ENCODE data around the gene MYB. TPM values are rescaled to one million over a fixed set of nuclear protein-coding genes. Genes with fewer than 3 reads are reported as not detected.
A peak's percentile ranks its signal among the peaks of the same experiment; 100 is the strongest.

MYB gene
- total RNA-seq, 1 experiment from 2014 or later = 6.1 TPM

DNA sequence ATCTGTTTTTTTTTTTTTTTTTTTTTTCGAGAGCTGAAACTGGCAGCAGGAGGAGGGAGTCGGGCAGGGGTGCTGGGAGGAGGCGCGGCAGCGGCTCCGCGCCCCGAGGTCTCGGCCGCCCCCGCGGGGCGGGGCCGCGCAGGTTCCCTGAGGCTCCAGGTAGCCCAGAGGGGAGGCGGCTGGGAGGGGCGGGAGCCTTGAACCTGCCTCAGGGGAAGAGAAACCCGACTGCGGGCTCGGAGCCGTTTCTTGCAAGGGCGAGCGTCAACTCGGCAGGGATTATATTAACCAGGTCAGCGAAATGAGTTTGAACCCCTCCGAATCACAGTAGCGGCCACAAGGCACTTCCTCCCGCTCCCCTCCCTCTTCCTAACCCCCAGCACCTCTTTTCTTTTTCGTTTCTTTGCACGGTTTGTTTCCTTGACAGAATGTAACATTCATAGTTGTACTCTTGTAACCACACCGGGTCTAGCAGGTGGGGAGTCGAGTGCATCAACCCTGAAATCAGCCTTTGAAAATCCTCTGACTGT, 2.0 kb downstream of the MYB start:
- TF ChIP-seq ZNF138 (CRISPR knock-in tag; conservative IDR thresholded peaks at IDR 0.05) (no peak), SP1 (CRISPR knock-in tag; conservative IDR thresholded peaks at IDR 0.05) (0 out of 2 replicates have a peak, but pooled peaks have one; percentile 6)
- DNase-seq (ENCODE audit: low spot score) (peak; percentile 68), ATAC-seq (peak; percentile 21)
- Mint-ChIP-seq H3K9me3 (no peaks in the 10 kb centered on the region), H3K4me1 (peaks cover 18% of the 10 kb centered on the region), H3K27me3 (ENCODE audit: low read depth) (peaks cover 42% of the 10 kb centered on the region), H3K27ac (no peak overlapping the region), H3K4me3 (peak overlapping the region; percentile 93), H3K36me3 (peaks cover 4% of the 10 kb centered on the region; the same call in 1 of the 2 replicates)
- ChIA-PET CTCF (interaction anchor here (0.6 to 4.0 kb wide), 16 partner anchors 21 to 1441 kb away, joined by 3 to 24 read pairs (median 4); partner anchors contain the start of gene HBS1L), POLR2A (interaction anchor here (0.9 to 1.2 kb wide), 2 partner anchors 88 to 128 kb away, joined by 4 to 6 read pairs; partner anchors contain the start of gene HBS1L)

DNA sequence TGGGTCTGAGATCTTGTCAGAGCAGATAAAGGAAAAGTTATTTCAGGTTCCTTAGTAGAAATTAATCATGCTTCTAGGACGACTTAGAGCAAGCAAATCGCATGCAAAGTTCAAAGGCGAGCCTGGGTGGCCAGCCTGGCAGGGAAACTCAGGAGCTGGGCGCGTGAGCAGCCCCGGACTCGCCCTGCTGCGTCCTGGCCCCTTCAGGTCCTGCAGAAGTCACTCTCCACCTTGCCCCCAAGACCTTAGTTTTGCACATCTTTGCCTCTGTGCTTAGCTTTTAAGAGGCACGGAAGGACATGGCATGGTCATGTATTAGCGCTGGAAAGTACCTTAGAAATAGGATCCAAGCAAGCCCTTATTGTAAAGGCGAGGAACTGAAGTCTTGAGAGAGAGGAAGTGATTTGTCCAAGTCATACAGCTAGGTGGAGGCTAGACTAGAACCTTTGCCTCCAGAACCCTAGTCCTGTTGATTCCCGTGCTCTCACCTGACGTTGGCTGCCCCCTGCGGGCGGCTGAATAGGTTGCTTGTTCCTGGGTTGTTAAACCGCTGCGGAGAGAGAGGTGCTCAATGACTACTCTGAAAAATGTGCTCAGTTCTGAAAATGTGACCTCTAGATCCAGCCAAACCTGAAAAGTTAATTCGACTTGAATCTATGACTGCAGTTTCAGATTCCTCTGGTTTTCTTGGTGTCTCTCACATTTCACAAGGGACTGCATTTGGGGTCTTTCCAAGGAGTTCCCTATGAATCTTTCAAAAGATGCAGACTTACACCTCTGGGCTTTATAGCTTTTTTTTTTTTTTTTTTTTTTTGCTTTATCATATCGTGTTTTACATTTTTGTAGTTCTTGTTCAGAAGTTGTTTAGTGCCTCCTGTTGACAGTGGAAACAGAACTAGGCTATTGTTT, 2.7 kb downstream of the MYB start:
- Mint-ChIP-seq H3K36me3 (peaks cover 4% of the 10 kb centered on the region; the same call in 1 of the 2 replicates), H3K9me3 (no peaks in the 10 kb centered on the region), H3K27ac (no peak overlapping the region), H3K27me3 (ENCODE audit: low read depth) (peaks cover 37% of the 10 kb centered on the region), H3K4me3 (peak overlapping the region; percentile 93), H3K4me1 (peaks cover 18% of the 10 kb centered on the region)
- POLR2A ChIA-PET = interaction anchor here (0.5 to 0.9 kb wide), 3 partner anchors 87 to 174 kb away, joined by 3 to 4 read pairs (median 4); no protein-coding TSS in a partner anchor
- CTCF ChIA-PET = interaction anchor here (0.6 to 4.0 kb wide), 14 partner anchors 21 to 1183 kb away, joined by 3 to 24 read pairs (median 3); partner anchors contain the start of gene HBS1L
- peak; percentile 38 for ATAC-seq
- DNase-seq (ENCODE audit: low spot score) = peak; percentile 79
- no peak for TF ChIP-seq TEAD1 (CRISPR knock-in tag; IDR thresholded peaks at IDR 0.05)
- TF ChIP-seq SOX15 (CRISPR knock-in tag; IDR thresholded peaks at IDR 0.05) = no peak
- TF ChIP-seq, protein P1, sequence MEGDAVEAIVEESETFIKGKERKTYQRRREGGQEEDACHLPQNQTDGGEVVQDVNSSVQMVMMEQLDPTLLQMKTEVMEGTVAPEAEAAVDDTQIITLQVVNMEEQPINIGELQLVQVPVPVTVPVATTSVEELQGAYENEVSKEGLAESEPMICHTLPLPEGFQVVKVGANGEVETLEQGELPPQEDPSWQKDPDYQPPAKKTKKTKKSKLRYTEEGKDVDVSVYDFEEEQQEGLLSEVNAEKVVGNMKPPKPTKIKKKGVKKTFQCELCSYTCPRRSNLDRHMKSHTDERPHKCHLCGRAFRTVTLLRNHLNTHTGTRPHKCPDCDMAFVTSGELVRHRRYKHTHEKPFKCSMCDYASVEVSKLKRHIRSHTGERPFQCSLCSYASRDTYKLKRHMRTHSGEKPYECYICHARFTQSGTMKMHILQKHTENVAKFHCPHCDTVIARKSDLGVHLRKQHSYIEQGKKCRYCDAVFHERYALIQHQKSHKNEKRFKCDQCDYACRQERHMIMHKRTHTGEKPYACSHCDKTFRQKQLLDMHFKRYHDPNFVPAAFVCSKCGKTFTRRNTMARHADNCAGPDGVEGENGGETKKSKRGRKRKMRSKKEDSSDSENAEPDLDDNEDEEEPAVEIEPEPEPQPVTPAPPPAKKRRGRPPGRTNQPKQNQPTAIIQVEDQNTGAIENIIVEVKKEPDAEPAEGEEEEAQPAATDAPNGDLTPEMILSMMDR (IDR thresholded peaks at IDR 0.05) = 0 out of 2 replicates have a peak, but pooled peaks have one; percentile 4
- TF ChIP-seq, protein P2, sequence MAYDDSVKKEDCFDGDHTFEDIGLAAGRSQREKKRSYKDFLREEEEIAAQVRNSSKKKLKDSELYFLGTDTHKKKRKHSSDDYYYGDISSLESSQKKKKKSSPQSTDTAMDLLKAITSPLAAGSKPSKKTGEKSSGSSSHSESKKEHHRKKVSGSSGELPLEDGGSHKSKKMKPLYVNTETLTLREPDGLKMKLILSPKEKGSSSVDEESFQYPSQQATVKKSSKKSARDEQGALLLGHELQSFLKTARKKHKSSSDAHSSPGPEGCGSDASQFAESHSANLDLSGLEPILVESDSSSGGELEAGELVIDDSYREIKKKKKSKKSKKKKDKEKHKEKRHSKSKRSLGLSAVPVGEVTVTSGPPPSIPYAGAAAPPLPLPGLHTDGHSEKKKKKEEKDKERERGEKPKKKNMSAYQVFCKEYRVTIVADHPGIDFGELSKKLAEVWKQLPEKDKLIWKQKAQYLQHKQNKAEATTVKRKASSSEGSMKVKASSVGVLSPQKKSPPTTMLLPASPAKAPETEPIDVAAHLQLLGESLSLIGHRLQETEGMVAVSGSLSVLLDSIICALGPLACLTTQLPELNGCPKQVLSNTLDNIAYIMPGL (CRISPR knock-in tag; IDR thresholded peaks at IDR 0.05) = 0 out of 2 replicates have a peak, but pooled peaks have one; percentile 58

DNA sequence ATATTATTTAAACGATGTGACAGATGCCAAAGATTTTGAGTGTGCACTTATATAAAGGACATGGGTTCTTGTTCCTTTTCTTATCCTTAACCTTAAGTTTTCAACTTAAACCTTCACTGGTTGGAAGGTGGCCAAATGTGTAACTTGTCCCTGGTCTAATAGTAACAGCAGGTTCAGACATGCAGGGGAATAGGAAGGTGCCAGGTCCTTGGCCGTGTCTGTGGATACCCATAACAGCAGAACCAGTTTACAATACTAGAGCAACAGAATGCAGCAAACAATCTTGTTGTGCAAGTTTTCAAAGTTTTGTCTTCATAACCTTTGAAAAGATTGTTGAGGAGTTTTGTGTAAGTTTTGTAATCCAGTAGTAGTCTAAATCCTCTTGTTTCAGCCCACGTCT, 4.4 kb downstream of the MYB start:
- Mint-ChIP-seq H3K36me3 (peaks cover 9% of the 10 kb centered on the region; the same call in 1 of the 2 replicates), H3K4me1 (peaks cover 14% of the 10 kb centered on the region), H3K4me3 (no peak overlapping the region), H3K27ac (no peak overlapping the region; the same call in 1 of the 2 replicates), H3K27me3 (ENCODE audit: low read depth) (peaks cover 27% of the 10 kb centered on the region), H3K9me3 (no peaks in the 10 kb centered on the region)
- ChIA-PET POLR2A (no interaction called here), CTCF (interaction anchor here (4.0 kb wide), 1 partner anchor 41 kb away, joined by 21 read pairs; no protein-coding TSS in a partner anchor)
- DNase-seq (ENCODE audit: low spot score) (no peak), ATAC-seq (no peak)
- TF ChIP-seq KAT7 (CRISPR knock-in tag; IDR thresholded peaks at IDR 0.05; ENCODE audit: borderline replicate concordance) (no peak), NR2C2 (CRISPR knock-in tag; IDR thresholded peaks at IDR 0.05) (no peak)
- TF ChIP-seq, protein P3, sequence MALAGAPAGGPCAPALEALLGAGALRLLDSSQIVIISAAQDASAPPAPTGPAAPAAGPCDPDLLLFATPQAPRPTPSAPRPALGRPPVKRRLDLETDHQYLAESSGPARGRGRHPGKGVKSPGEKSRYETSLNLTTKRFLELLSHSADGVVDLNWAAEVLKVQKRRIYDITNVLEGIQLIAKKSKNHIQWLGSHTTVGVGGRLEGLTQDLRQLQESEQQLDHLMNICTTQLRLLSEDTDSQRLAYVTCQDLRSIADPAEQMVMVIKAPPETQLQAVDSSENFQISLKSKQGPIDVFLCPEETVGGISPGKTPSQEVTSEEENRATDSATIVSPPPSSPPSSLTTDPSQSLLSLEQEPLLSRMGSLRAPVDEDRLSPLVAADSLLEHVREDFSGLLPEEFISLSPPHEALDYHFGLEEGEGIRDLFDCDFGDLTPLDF (CRISPR knock-in tag; IDR thresholded peaks at IDR 0.05) = no peak
- TF ChIP-seq, protein P4, sequence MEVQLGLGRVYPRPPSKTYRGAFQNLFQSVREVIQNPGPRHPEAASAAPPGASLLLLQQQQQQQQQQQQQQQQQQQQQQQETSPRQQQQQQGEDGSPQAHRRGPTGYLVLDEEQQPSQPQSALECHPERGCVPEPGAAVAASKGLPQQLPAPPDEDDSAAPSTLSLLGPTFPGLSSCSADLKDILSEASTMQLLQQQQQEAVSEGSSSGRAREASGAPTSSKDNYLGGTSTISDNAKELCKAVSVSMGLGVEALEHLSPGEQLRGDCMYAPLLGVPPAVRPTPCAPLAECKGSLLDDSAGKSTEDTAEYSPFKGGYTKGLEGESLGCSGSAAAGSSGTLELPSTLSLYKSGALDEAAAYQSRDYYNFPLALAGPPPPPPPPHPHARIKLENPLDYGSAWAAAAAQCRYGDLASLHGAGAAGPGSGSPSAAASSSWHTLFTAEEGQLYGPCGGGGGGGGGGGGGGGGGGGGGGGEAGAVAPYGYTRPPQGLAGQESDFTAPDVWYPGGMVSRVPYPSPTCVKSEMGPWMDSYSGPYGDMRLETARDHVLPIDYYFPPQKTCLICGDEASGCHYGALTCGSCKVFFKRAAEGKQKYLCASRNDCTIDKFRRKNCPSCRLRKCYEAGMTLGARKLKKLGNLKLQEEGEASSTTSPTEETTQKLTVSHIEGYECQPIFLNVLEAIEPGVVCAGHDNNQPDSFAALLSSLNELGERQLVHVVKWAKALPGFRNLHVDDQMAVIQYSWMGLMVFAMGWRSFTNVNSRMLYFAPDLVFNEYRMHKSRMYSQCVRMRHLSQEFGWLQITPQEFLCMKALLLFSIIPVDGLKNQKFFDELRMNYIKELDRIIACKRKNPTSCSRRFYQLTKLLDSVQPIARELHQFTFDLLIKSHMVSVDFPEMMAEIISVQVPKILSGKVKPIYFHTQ (CRISPR knock-in tag; IDR thresholded peaks at IDR 0.05) = no peak

Measured in WTC11 (cell line).